ENCODE data around the gene JPH2.

JPH2 gene

DNA sequence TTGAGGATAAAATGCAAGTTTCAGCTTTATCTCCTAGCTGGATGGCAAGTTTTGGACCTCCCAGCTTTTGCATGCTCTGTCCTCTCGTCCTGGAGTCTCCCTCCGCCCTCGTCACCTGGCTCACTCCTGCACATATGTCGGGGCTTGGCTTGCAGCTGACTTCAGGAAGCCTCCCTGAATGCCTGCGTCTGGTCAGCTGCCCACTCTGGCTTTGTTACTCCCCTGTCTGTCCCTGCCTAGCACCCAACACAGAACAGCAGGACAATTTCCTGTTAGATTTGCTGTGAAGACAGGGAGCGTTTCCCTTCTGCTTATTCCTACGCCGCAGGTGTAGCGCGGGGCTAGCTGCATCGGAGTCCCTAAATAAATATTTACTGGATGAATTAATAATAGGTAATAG lies 5.4 kb downstream of the JPH2 start:
- H2AFZ ChIP-seq (ENCODE audit: low read depth), result no peak overlapping the region
- no peaks in the 10 kb centered on the region for H3K36me3 ChIP-seq (ENCODE audit: insufficient read depth)
- no peak overlapping the region for H3K27ac ChIP-seq
- H3K4me1 ChIP-seq (ENCODE audit: low read depth, poor library complexity, severe bottlenecking), result no peaks in the 10 kb centered on the region
- no peaks in the 10 kb centered on the region for H3K27me3 ChIP-seq (ENCODE audit: insufficient read depth, low read depth)
- H4K20me1 ChIP-seq (ENCODE audit: insufficient read depth), result no peaks in the 10 kb centered on the region
- H3K9ac ChIP-seq, result no peak overlapping the region
- no peak overlapping the region for H3K4me2 ChIP-seq
- H3K4me3 ChIP-seq (IDR thresholded peaks at IDR 0.05; ENCODE audit: insufficient read depth, low read depth, low read length), result no peak overlapping the region
- no peak for TF ChIP-seq CTCF (conservative IDR thresholded peaks at IDR 0.05; ENCODE audit: low read depth, low read length)
- H3K79me2 ChIP-seq (ENCODE audit: insufficient read depth, low read depth), result no peaks in the 10 kb centered on the region

DNA sequence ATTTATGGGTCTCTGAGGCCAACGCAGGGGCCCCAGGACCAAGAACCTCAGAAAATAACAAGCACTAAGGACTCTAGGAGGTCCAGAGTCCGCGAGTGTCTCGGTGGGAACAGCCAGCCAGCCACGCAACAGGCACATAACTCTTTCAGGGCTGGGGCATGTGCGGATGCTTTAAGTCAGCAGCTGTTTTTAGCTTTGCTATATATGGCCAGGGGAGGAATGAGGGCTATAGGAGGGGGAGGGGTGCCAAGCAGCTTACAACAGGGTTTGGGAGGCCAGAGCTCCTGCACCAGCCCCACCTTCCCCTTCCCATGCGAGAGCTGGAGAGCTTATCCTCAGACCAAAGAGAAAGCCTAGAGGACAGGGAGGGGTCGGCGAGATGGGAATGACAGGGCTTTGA lies 6.2 kb downstream of the JPH2 start:
- H3K4me3 ChIP-seq (IDR thresholded peaks at IDR 0.05; ENCODE audit: insufficient read depth, low read depth, low read length), result no peak overlapping the region
- H4K20me1 ChIP-seq (ENCODE audit: insufficient read depth), result no peaks in the 10 kb centered on the region
- no peak overlapping the region for H2AFZ ChIP-seq (ENCODE audit: low read depth)
- no peaks in the 10 kb centered on the region for H3K27me3 ChIP-seq (ENCODE audit: insufficient read depth, low read depth)
- TF ChIP-seq CTCF (conservative IDR thresholded peaks at IDR 0.05; ENCODE audit: low read depth, low read length), result no peak
- no peaks in the 10 kb centered on the region for H3K79me2 ChIP-seq (ENCODE audit: insufficient read depth, low read depth)
- H3K9ac ChIP-seq, result no peak overlapping the region
- H3K36me3 ChIP-seq (ENCODE audit: insufficient read depth), result no peaks in the 10 kb centered on the region
- no peak overlapping the region for H3K27ac ChIP-seq
- H3K4me2 ChIP-seq, result no peak overlapping the region
- H3K4me1 ChIP-seq (ENCODE audit: low read depth, poor library complexity, severe bottlenecking), result no peaks in the 10 kb centered on the region

DNA sequence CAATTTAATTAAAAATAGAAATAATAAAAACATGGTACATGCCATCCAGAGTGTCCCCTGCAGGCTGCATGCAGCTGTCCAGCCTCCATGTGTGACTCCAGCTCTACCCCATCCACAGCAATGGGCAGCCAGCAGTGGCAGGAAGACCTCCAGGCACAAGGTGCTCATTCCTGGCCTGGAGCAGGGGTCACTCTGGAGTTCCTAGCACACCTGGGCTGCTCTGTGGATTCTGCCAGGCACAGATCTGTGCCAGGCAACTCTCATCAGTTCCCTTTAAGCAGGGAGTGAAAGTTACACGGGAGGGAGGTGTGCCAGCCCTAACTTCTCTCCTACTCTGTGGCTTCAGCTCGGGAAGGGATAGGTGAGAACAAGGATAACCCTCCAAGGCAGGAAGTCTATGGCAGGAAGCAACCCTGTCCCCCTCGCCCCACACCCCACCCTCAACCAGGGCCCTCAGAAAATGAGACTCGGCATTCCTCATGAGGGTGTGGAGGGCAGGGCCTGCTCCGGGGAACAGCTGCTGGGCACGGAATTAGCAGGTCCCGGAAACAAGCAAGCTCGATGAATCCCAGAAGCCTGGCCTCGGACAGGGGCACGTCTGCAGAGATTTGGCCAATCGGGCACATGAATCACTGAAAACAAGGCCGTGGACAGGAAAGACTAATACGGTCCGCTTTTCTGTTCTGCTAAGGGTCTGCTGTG lies 10.0 kb downstream of the JPH2 start:
- Histone ChIP-seq H3K4me1 (ENCODE audit: low read depth, poor library complexity, severe bottlenecking) (no peaks in the 10 kb centered on the region), H3K4me2 (no peak overlapping the region), H3K79me2 (ENCODE audit: insufficient read depth, low read depth) (no peaks in the 10 kb centered on the region), H3K27ac (no peak overlapping the region), H3K4me3 (IDR thresholded peaks at IDR 0.05; ENCODE audit: insufficient read depth, low read depth, low read length) (no peak overlapping the region), H3K9ac (no peak overlapping the region), H3K27me3 (ENCODE audit: insufficient read depth, low read depth) (no peaks in the 10 kb centered on the region), H2AFZ (ENCODE audit: low read depth) (no peak overlapping the region), H3K36me3 (ENCODE audit: insufficient read depth) (no peaks in the 10 kb centered on the region), H4K20me1 (ENCODE audit: insufficient read depth) (no peaks in the 10 kb centered on the region)
- TF ChIP-seq CTCF (conservative IDR thresholded peaks at IDR 0.05; ENCODE audit: low read depth, low read length), result no peak

- Histone ChIP-seq H3K36me3 (ENCODE audit: insufficient read depth) (no peaks in the 10 kb centered on the region), H4K20me1 (ENCODE audit: insufficient read depth) (no peaks in the 10 kb centered on the region), H3K79me2 (ENCODE audit: insufficient read depth, low read depth) (no peaks in the 10 kb centered on the region), H2AFZ (ENCODE audit: low read depth) (no peak overlapping the region), H3K4me3 (IDR thresholded peaks at IDR 0.05; ENCODE audit: insufficient read depth, low read depth, low read length) (no peak overlapping the region), H3K4me2 (no peak overlapping the region), H3K27me3 (ENCODE audit: insufficient read depth, low read depth) (no peaks in the 10 kb centered on the region), H3K9ac (no peak overlapping the region), H3K4me1 (ENCODE audit: low read depth, poor library complexity, severe bottlenecking) (no peaks in the 10 kb centered on the region), H3K27ac (no peak overlapping the region)
- TF ChIP-seq CTCF (conservative IDR thresholded peaks at IDR 0.05; ENCODE audit: low read depth, low read length), result no peak
Observed at GRCh38 chr20:44174996-44175765, 11.8 kb downstream of the JPH2 start.
